SHP77 (cell line): Measurements from ENCODE around the gene TM7SF2.

Experiments
- DNase-seq, 2 experiments: peaks; one replicate each; lab custom pipeline; 2025; lab: John Stamatoyannopoulos, UW

Gene TM7SF2

GRCh38 chr11:65157336-65157735, 45.7 kb downstream of the TM7SF2 start:
- DNase-seq: no peak

- no peak for DNase-seq
Measured at GRCh38 chr11:65159012-65159411, 47.3 kb downstream of the TM7SF2 start.

- DNase-seq: no peak
Measured at GRCh38 chr11:65160643-65161042, 49.0 kb downstream of the TM7SF2 start.

GRCh38 chr11:65163684-65164083, 52.0 kb downstream of the TM7SF2 start:
- no peak for DNase-seq
